Stimulated activated CD4-positive, alpha-beta T cell treated with anti-CD3 and anti-CD28 coated beads, Interleukin-1b, Interleukin-23, amount 100 ng/mL, for 48 hours (primary cell): ENCODE measurements around the gene SMIM13.
"Not testable (repeated sequence)": the region's sequence is repeated elsewhere in the genome, so short reads cannot be mapped to it uniquely, and the experiment has no call there.

ENCODE experiments used
- DNase-seq: peaks from one replicate; pipeline ENCODE4 v3.0.0-alpha.2; 2020

SMIM13 gene

DNA sequence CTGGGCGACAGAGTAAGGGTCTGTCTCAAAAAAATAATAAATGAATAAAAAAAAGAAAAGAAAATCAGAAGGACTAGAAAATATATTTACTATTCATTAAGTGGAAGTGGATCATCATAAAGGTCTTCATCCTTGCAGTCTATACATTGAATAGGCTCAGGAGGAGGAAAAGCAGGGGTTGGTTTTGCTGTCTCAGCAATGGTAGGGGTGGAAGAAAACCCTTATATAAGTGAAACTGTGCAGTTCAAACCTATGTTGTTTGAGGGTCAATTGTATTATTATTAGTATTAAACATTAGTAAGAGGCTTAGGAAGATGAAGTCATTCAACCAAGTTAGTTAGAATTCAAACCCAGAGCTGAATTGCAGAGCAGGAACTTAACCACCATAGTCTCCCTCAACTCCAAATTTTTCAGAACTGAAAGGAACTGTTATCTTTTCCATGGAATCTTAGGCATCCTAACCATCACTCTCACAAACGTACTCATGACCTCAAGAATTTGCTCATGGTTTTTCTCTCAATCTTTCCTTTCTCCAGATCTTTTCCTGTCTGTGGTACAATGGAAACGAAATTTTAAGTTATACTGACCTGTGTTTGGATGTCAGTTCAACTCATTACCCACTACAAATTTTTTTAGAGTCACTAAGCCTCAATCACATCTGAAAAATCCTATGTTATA, 7.7 kb upstream of the SMIM13 start:
- DNase-seq, result no peak

DNA sequence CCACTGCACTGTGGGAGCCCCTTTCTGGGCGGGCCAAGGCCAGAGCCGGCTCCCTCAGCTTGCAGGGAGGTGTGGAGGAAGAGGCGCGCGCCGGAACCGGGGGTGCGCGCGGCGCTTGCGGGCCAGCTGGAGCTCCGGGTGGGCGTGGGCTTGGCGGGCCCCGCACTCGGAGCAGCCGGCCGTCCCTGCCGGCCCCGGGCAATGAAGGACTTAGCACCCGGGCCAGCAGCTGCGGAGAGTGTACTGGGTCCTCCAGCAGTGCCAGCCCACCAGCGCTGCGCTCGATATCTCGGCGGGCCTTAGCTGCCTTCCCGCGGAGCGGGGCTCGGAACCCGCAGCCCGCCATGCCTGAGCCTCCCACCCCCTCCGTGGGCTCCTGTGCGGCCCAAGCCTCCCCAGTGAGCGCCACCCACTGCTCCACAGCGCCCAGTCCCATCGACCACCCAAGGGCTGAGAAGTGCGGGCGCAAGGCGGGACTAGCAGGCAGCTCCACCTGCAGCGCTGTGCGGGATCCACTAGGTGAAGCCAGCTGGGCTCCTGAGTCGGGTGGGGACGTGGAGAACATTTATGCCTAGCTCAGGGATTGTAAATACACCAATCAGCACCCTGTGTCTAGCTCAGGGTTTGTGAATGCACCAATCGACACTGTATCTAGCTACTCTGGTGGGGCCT, 6.4 kb upstream of the SMIM13 start:
- DNase-seq, result not testable (repeated sequence)

DNA sequence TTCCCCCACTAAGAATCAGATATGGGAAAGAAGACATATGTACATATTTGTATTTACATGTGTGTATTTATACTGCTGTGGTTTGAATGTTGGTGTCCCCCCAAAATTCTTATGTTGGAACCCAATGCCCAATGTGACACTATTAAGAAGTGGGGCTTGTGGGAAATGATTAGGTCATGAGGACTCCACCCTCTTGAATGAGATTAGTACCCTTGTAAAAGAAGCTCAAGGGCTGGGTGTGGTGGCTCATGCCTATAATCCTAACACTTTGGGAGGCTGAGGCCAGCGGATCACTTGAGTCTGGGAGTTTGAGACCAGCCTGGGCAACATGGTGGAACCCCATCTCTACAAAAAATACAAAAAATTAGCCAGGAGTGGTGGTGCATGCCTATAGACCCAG, 3.9 kb upstream of the SMIM13 start:
- DNase-seq, result no peak

DNA sequence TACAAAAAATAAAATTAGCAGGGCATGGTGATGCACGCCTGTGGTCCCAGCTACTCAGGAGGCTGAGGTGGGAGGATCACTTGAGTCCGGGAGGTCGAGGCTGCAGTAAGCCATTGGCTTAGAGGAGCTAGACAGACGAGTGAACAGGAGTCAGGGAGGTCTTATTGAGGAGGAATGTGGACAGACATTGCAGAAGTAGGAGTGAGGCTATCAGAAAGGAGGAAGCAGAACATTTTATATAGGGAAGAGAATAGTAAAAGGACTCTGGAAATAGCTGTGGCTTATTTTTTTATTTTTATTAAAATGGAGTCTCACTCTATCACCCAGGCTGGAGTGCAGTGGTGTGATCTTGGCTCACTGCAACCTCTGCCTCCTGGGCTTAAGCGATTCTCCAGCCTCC, 2.5 kb upstream of the SMIM13 start:
- DNase-seq, result not testable (repeated sequence)

DNA sequence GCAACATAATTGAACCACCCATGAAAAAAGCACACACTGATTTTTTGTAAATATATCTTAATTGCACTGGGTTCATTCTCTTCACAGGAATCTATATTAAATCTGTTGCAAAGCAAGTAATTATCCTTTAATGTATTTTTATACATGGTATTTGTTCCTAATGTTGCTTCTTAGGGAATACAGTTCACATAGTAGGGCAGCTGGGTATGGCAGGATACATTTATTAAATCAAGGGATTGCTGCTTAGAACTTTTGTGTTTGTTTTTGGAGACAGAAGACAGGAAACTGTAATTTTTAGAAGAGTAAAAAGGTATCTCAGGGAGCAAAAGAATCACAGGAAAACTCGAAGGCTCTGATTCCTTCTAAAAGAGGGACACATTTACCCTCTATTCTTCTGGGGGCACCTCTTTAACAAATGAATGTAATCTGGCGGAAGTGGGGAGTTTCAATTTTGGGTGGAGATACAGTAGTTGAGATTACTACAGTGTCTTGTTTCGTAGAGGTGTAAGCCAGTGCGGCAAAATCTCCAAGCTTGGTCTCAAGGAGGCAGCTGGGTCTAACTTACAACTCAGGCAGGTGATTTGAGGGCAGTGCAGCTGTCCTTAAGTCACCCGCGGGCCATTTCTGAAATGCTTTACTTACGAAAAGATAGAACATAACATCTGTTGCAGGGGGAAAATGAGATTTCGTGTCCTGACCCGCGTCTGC, 812 bp upstream of the SMIM13 start:
- DNase-seq, result no peak

DNA sequence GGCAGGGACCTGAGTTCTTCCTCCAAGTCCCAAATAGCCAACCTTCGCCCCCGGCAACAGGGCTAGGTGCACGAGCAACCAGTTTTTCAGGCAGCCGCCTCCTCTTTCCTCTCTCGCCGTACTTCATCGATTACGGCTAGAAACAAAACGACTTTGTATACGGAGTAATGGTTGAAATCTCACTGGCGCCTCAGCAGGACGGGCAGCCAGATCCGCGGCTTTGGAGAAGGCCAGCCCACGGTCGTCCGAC, 333 bp upstream of the SMIM13 start:
- no peak for DNase-seq

DNA sequence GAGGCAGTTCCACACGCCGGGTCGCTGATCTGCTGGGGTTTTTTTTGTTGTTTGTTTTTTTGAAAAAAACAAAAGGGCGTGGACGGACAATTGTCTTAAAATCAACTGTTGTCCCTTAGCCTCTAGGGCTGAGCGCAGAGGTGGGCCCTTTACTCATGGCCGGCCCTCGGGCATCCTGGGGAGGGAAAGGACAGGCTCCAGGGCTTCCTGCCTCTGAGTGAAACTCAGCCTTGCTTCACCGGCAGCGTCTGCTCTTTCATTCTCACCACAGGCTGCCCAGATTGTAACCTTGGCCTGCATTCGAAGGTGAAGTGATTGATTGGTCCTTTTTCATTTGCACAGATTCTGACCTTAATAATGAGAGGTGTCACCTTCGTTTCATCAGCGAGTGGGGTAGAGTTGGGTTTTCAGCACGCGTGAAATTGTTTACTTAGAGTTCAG, 797 bp downstream of the SMIM13 start:
- peak; percentile 28 for DNase-seq

DNA sequence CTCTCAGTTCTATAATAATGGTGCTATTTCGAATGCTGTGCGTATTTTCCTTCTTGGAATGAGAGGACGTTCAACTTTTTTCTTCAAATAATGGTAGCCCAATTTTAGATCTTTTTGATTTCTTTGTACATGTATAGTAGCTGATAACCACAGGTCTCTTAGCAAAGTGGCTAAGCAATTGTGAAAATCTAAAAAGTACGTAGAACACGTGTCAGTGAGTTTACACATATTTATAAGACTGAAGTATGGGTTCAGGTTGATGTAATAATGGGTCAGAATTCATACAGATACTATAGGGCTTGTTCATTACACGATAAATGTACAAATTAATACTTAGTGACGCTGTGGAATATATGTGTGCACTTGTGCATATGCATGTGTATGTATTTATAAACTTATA, 1.3 kb downstream of the SMIM13 start:
- DNase-seq, result no peak

DNA sequence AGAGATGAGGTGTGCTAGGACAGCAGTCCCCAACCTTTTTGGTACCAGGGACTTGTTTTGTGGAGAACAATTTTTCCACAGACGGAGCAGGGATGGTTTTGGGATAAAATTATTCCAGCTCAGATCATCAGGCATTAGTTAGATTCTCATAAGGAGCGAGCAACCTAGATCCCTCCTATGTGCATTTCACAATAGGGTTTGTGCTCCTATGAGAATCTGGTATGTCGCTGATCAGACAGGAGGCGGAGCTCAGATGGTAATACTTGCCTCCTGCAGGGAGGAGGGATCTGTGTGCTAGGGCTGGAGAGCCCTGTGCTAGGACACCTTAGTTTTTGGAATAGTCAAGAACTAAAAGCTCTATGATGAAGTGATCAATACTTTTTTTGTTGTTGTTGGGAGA, 2.5 kb downstream of the SMIM13 start:
- DNase-seq, result no peak

DNA sequence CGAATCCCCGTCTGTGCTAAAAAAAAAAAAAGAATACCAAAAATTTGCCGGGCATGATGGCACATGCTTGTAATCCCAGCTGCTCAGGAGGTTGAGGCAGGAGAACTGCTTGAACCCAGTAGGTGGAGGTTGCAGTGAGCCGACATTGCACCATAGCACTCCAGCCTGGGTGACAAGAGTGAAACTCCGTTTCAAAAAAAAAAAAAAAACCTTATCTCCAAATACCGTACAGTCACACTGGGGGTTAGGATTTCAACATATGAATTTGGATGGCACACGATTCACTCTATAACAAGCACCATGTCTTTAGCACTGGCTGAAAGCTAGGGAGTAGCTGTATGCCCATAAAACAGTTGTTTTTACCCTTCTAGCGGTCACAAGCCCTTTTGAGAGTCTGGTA, 3.8 kb downstream of the SMIM13 start:
- DNase-seq, result no peak

DNA sequence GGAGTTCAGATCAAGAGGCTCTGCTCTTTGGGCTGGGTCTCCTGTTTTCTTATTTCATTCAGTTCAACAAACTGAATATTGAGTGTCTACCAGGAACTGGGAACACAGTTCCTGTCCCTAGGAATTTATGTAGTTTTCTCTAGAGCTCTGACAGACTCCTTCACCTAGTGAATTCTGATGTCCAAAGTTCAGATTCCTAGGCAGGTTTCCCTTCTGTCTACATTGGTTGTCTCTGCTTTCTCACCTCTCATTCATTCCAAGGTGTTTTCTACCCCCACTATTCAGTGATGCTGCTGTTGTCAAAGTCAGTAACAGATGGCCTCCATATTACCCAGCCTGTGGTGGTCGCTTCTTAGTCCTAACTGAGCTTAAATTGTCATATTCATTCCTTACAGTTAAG, 4.4 kb downstream of the SMIM13 start:
- DNase-seq, result no peak

DNA sequence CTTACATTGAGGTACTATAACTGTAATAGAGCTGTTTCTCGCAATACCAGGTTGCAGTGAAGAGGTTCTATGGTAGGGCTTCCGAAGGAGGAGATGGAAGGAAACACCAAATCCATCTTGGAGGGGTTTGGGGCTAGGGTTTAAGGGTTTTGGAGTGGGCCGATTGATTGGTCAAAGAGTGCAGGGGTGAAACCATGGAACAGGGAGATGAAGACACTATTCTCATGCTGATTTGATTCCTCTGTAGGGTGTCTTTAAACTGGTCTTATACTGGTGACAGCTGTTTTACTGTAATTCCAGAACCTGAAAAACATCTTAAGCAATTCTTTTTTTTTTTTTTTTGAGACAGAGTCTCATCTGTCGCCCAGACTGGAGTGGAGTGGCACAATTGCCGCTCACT, 7.8 kb downstream of the SMIM13 start:
- DNase-seq, result no peak

DNA sequence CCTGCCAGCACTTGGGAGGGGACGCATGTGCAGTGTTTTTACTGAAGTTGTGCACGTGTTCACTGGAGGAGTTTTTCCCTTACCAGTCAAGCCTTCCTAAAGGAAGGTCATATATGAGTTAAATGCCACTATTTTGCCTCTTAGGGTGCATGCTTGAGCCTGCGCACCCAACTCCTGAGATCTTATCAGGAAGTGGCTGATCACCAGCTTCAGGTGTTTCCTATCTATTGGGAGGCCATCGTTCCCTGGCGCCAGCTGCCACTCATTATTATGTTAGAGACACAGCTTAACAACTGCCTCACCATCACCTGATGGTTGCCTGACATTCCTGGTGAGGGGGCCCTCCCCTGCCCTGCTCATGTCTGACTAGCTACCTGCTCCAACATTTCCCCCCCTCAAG, 9.4 kb downstream of the SMIM13 start:
- no peak for DNase-seq

DNA sequence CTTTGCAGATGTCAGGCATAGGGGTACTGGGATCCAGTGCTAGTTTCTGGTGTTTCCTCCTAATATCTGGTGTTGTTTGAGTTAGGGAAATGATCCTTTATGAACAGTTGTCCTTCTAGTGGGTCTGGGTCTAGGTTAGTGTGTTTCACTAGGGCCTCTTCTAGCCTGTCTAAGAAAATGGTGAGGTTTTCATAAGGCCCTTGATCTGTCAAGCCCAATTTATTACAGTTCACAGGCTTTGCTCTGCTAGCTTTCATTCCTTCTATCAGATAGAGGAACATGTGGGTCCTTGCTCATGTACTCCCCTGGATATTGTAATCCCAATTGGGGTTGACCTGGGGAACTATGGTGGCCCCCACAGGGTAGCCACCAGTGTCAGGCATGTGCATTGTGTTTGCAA, 15.1 kb downstream of the SMIM13 start:
- DNase-seq, result no peak

DNA sequence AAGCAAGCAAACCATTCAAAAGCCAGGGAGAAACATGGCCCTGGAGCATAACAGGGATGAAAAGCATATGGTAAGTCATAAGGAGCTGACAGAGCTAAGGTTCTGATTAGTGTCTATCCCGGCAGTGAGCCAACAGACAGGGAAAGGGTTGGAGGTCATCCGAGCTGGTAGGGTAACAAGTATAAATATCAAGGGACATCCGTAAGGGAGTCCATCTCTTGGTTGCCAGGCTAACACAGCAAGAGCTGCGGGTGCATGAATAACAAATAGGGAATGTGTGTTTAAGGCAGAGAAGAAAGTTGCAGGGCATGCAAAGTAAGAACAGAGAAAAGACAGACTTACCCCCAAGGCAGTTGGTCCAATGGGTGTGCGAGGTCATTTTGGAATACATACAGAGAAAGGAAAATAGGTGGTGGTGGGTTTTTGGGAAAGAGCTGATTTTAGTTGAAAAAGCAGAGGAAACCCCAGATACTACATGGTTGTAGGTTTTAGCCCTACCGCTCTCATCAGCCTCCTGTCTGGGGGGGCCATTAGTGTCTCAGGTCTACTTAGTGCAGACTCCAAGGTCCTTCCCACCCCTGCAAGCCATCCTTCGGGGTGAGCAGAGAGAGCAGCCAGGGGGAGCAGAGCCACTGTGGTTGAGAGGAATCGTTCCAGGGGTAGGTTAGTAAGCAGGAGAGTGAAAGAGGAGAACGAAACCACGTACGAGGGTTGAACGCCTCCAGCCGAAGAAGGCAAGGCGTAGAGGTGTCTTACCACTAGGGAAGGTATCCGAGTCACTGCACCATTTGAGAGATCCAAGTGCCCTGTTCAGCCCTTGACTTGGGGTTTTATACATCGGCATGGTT, 17.5 kb downstream of the SMIM13 start, which contains the start of gene ERVFRD-1:
ERVFRD-1 (minus strand) TSS at position 805 of the 848 bp plus-strand sequence. CDS start 6,415 bp downstream, outside the sequence.
- DNase-seq, result no peak

DNA sequence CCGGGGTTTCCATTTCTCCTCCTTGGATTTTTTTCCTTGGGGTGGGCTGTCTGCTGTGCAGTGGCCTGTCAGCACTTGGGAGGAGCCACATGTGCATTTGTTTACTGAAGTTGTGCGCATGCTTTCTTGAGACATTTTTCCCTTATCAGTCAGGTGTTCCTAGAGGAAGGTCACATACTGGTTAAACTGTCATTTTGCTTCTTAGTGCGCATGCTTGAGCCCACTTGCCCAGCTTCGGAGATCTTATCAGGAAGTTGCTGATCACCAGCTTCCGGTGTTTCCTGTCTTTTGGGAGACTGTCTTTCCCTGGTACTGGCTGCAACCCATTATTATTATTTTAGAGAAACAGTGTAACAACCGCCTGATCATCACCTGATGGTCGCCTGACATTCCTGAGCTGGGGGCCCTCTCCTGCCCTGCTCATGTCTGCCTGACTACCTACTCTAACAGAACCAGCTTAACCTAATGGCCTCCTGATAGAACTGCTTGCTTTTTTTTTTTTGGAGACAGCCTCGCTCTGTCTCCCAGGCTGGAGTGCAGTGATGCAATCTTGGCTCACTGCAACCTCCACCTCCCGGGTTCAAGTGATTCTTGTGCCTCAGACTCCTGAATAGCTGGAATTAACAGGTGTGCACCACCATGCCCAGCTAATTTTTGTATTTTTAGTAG, 18.3 kb downstream of the SMIM13 start:
- DNase-seq, result no peak

DNA sequence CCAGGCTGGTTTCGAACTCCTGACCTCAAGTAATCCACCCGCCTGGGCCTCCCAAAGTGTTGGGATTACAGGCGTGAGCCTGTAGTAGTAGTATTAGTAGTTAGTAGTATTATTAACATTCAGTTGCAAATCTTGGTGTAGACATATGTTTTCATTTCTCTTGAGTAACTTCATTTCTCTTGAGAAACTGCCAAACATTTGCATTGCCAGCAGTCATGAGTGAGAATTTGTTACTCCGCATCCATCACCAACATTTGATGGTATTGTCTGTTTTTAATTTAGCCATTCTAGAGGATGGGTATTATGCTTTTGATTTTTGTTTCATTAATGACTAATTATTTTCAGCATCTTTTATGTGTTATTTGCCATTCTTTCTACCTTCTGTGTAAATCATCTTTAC, 19.4 kb downstream of the SMIM13 start:
- no peak for DNase-seq

DNA sequence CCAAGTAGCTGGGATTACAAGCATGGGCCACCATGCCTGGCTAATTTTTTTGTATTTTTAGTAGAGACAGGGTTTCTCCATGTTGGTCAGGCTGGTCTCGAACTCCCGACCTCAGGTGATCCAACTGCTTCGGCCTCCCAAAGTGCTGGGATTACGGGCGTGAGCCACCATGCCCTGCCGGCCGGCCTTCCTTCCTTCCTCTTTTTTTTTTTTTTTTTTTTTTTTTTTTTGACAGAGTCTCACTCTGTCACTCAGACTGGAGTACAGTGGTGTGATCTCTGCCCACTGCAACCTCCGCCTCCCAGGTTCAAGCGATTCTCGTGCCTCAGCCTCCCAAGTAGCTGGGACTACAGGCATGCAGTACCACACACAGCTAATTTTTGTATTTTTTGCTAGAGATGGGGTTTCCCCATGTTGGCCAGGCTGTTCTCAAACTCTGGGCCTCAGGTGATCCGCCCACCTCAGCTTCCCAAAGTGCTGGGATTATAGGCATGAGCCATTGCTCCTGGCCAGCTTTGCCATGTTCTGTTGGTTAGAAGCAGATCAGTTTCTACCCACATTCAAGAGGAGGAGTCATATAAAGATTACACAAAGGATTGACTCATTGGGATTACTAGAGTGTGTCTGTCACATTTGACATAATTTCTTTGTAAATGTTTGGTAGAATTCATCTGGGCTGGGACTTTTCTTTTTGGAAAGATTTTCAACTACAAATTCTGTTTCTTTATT, 22.3 kb downstream of the SMIM13 start:
- peak; percentile 58 for DNase-seq

DNA sequence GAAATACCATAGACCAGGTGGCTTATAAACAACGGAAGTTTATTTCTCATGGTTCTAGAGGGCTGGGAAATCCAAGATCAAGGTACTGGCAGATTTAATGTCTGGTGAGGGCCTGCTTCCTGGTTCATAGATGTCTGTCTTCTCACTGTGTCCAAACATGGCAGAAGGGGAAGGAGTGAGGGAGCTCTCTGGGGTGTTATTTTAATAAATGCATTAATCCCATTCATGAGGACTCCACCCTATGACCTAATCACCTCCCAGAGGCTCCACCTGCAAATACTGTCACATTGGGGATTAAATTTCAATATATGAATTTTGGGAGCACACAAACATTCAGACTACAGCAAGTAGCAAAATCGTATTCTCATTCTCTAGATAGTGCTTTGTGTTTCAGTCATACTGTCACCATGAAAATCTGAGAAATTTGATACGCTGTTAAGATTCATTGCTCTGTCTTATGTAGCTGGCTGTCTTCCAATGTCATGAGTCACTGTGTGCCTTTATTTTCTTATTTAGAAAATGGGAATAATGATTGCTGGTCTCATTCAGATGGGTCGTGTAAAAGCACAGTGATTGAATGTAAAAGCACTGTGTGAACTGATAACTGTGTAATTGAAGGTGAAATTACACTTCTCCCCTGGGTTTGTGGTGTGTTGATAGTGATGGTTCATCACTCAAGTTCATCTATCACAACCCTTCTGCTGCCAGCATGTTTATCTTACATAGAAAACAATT, 26.8 kb downstream of the SMIM13 start:
- DNase-seq, result no peak

DNA sequence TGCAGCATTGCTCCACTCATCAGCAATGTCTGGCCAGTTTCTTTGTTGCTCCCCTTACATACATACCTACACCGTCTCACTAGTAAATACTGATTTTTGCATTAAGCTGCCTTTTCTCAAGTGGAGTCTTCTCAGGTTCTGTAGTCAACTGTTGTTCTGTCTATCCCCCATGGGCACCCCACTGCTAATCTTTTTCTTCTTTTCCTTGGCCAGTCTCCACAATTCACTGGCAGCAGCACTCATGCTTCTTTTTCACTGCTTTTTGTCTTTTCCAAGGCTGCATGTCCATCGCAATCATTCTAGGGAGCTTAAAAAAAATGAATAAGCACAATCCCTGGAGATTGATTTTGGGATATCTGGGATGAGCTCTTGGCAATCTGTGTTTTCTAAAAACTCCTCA, 28.2 kb downstream of the SMIM13 start:
- no peak for DNase-seq

DNA sequence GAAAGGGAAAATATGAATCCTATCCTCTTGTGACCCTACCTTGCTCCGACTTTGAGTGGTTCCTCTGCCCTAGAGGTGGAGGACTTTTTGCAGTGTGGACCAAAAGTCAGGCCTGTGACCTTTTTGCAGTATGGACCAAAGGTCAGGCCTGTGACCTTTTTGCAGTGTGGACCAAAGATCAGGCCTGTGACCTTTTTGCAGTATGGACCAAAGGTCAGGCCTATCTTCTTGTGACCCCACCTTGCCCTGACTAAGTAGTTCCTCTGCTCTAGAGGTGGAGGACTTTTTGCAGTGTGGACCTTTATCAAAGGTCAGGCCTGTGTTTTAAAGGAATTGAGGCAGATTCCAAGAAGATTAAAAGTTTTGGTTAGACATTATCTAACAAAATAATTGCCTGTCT, 28.7 kb downstream of the SMIM13 start:
- DNase-seq, result no peak
